Right lobe of liver (tissue), 4 donors: ENCODE measurements around the gene CNGA4.

Source experiments
- CTCF ChIP-seq, 4 donors: fragments of 200-600 bp in 3 of 4; fragments of 450-650 bp in 1 of 4; IDR thresholded peaks; one replicate each; pipeline versions ENCODE4 v1.5.1 to v1.8.0; 2016 to 2022; ENCODE audit warnings: antibody characterized with exemption in 4 of 4, mild to moderate bottlenecking in 2 of 4
- POLR2A ChIP-seq: fragments of 450-650 bp; IDR thresholded peaks from one replicate; pipeline ENCODE4 v1.6.1; 2017; ENCODE audit warnings: antibody characterized with exemption, mild to moderate bottlenecking
- donor health status: DM: no; HTN: no; CAD: no.
- donor health status: DM: no; HTN: no; CAD: no.
- donor health status: DM: no; HTN: yes; CAD: no.

- TF ChIP-seq CTCF (IDR thresholded peaks at IDR 0.05) (no peak), POLR2A (no peak)
Observed at GRCh38 chr11:6233984-6234386, 4.9 kb upstream of the CNGA4 start.
